ENCODE results near the gene PTPRC.

PTPRC gene

DNA sequence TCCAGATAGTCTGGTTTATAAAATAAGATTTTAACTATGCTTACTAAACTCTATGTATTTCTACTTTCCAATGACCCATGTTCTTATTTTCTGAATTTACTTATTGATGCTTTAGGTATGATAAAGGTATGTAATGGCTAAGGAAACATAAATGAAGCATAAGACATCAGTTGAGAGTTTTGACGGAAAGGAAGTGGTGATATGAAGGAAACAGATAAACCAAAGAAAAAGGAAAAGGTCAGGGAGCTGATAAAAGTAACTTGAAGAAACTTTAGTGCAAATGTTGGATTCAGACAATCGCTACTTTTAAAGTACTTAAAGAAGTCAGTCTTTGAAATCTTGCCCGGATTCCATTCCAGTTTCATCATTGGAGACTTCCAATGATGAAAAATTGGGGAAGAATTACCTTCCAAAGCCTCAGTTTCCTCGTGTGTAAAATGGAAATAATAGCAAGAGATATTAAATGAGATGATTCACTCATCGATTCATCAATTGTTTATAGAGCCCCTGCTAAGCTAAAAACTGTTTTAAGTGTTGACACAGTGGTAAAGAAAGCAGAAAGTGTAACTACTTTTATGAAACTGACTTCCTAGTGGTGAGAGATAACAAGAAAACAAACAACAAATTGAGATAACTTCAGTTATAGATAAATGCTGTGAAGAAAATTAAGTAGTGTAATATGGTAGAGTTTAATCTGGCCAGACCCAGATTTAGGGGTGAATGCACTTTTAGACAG, 10.6 kb downstream of the PTPRC start:
- DNase-seq = no peak

DNA sequence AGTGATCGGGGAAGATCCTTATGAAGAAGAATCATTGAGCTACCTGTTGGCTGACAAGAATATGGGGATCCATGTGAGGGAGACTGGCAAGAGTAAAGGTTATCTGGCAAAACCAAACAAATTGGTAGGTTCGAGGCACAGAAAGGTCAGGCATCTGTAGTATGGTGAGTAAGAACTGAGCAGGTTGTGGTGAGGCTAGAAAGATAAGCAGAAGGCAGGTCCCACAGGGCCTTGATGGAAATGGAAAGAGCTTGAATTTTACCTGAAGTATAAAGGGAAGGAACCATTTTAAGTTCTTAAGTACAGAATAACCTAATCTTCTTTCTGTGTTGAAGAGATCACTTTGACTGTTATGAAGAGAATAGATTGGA, 11.1 kb downstream of the PTPRC start:
- DNase-seq = no peak

DNA sequence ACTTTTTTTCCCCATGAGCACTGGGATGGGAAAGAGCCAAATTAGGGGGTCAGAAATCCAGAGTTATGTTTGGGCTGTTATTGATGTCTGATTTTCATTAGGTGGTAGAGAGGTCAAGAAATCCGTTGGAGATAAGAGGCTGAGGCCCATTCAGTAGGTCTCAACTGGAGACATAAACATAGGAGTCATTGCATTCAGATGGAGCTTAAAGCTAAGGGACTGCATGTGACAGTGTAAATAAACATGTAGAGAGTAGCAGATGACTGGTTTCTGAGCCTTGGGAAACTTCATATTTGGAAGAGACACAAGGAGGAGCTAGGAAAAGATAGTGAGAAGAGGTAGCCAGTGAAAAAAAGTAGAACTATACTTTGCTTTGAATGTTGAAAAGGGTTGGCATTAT, 11.7 kb downstream of the PTPRC start:
- no peak for DNase-seq

DNA sequence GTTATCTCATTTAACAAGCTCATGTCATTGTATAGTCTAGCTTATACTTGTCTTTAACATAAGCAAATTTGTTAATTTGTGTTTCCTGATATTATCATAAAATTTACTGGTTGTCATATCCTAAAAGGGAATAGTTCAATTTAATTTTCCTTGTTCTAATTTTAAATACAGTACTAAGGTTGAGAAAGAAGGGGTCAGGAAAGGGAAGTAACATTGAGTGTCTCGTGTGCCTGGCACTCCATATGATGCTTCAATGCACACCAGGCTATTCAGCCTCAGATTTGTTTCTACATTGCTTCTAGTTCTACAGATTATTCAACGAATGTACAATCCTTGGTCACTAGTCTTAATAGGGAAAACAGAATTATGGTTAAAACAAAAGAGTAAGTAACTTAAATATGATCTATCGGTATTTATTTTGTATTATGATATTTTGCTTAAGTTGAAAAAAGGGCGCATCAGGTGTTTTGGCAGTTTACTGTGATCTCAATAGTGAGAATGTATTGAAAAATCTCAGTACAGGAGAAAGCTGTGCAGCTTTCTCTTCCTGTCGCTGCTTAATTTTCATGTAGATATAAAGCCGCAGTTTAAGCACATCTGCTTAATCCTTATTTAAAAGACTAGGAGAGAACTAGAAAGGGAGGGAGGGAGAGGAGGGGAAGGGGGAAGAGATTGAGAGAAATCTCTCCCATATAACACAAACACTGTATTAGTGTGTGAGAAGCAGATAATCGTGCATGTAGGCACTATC, 13.0 kb downstream of the PTPRC start:
- DNase-seq = no peak

DNA sequence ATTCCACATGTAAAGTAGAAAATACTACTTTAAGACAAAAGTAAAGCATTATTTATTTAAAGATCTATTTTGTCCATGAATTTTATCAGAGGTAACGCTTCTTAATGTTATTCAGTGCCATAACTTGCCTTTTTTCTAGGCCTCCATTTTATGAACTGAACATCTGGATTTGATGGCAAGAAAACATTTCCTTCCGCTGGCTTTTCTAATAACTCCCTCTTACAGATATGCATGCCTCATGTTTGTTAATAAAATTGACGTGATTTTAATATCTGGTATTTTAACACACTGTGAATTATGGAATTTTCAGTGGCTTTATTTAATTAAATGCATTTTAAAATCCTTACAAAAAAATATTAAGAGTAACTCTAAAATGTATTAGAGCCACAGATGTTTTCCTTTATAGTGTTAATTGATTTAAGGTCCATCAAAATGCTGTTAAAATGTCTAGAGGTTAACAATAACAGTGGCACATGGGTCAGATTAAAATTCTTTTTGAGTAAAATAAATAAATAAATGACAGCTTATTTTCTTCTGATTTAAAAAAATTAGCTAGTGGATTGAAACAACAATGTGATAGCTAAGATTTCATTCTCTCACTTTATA, 15.1 kb downstream of the PTPRC start:
- DNase-seq = no peak

DNA sequence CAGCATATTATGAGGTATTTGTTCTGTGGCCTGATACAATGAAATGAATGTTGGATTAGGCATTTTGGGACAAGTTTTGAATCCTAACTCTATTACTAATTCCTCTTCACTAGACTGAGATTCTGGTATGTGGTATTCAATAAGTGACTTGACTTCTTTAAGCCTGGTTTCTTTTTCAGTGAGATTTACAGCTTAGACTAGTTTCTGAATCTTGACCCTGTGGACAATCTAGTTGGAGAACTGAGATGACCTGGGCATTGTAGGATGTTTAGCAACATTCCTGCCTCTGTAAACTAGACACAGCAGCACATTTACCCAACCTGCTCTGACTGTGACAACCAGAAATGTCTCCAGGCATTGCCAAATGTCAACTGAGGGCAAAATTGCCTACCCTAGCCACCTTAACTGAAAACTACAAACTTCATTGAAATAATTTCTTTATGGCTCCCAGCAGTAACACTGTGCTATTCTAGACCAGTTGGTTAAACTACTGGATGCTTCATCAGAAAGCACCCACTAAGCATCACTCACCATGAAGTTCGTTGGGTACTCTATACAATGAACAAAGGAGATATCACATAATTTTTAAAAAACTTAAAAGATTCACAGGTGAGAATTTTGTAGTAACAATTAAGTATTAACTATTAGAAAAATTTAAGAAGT, 16.8 kb downstream of the PTPRC start:
- no peak for DNase-seq

DNA sequence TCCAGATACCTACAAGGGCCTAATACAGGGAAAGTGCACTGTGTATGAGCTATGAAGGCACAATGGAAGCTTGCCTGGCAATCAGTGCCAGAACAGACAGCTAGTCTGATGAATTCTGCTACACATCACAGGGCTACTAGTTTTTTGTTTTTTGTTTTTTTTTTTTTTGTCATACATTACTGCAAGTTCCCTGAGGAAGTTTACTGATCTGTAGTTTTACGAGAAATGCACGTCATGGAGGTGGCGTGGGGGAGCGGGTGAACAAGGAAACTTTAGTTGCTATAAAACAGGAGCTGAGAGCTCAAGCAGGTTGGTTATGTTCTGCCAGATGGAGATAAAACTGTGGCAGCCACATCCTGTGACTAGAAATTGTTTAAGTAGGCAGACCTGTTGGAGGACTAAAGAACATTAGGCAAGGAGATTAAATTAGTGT, 17.7 kb downstream of the PTPRC start:
- no peak for DNase-seq

DNA sequence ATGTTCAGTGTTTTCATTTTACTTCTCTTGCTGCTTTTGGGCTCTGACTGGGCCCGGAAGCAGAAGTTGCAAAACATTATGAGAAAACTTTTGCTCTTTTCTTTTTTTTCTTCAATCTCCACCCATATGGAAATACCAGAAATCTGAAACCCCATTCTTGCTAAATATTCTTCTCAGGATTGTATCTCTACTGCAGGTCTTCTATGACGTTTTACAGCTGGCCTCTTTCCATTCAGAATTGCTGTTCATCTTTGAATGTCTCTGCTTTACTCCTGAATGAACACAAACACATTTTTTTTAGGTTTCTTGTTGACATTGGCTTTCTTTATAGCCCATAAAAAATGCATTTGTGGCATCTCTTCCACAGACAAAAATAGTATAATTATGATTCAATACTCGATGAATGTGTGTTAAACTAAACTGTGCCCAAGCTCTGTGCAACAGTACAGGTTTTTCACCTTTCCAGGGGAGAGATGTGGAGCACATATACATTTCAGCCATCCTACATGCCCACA, 18.8 kb downstream of the PTPRC start:
- DNase-seq = no peak

DNA sequence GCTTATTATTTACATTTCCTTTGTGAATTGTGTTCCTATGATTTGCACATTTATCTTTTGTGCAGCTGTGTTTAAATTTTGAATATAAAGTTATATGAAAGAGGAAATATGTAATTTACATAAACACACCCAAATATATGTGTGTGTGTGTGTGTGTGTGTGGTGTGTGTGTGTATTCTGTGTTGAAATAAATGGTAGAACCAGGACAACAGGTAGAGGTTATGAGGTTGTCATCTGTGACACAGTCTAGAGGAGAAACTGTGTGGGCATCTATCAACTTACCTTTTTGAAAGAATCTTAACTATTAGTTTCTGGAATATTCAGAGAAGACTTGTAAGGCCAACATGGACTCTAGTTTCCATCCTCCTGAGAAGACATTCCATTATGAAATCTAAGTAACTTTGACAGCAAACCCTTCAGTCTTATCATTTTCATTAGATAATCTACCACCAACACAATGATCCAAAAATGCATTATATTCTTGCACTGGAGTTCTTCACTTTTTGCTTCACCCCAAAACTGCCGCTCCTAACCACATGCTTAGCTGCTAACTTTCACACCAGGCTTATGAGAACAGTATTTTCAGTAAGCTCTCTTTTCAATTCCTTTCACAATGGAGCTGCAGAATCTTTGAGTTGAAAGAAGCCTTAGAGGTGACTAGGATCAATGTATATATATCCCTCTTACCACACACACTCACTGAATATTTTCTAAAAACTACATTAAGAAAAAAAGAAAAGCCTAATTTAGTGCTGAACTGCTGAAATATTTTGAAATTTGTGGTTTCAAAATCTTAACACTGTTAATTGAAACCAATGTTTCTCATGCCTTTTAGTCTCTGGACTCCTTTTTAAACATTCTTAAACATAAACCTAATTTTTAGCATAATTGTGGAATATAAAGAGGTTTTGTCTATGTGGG, 21.8 kb downstream of the PTPRC start:
- DNase-seq = no peak

DNA sequence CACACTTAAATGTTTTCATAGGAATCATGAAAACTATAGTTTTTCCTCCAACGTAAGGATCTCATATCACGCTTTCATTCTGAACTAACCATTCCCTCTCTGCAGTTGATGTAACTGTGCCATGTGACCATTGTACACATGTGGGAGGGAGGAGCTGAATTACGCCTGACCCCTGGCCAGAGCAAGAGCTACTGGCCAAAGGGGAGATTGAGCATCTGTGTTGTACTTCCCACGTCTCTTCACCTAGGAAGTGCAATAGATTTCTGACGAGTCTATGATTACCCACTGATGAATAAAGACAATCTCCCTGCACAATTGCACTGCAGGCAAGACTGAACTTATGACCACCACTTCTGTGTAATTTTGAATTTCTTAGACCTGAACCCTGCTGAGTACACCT, 24.0 kb downstream of the PTPRC start:
- DNase-seq = peak; percentile 93

DNA sequence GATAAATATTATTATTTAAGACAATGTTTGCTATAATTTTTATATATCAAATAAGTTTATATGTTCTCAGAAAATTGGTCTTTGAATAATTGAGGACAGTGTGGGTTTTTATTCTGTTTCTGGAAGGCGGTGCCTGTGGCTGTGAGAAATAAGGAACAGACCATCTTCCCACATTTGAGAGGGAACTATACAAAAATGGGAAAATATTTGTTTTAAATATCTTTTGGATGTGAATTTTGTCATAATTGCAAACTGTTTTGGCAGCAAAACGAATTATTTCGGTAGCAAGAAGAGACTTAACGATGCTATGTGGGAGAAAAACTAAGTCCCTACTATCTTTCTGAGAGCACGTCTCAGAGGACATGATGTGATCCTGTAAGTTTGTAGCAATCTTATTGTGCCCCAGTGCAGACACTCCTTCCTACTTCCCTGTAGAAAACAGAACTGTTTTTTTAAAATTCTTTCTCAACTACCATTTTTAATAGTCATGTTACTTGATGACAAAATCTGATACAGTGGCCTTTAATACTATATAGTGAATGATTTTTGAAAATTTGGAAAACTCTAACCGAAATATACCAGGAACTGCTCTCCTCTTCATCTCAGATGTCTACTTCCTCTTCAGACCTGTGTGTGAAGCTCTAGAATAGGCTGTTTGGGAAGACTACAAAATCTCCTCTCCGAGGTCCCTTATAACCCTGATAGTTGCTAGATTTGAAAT, 25.4 kb downstream of the PTPRC start:
- DNase-seq = no peak

DNA sequence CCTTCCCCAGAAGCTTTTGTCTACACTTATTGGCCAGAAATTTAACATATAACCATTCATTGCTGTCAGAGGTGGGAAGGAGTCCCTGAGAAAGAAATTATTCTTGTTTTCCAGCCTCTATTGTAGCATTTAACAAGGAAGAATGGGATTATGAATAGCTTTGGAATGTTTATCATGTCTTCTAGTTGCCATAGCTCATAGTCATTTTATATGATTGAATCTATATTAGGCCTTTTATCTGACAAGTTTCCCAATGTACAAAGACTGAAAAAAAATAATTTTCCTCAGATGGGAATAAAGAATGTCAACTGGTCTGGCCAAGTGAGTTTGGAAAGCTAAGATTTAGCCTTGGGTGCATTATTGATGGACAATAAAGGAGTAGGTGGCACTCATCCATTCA, 28.3 kb downstream of the PTPRC start:
- DNase-seq = no peak

DNA sequence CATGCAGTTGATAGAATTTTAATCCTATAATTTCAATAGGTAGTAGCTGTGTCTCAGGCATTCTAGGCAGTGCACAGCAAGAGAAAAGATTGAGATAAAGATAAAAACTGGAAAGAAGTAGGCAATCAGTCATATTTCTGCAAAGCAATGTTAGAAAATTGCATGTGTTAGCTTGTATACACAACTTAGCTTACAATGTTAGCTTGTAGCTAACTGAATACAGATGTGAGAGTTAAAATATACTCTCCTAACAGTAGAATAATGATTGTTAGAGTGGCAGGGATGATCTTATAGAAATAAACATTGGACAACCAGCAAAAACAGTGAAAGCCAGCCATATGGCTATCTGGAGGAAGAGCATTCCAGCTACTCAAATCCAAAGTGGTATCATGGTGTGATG, 29.0 kb downstream of the PTPRC start:
- no peak for DNase-seq

DNA sequence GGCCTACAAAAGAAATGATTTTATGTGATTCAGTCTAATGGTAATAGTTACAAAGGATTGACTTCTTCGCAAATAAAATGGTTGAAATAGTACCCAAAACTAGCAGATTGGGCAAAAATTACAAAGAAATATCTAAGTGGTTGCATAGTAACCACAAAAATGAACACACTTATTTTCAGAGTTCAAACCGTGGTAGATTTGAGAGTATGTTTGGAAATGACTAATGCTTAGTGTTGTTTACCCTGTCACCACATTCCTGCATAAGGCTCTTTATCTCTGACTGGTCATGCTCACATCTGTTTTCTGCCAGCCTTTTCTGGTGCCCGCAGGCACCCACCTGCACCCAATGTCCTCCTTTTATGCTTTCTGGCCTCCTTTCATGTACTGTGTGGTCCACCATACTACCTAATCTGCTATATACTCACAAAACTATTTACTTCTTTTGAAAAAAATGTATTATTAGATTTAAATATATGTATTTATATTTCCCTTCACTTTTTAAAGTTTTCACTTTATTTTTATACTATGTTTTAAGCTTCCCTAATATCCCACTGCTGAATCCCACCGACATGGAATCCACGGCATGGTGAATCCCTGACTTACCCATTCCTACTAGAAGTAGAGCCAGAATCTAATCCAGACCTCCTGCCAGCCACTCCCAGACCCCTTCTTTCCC, 30.3 kb downstream of the PTPRC start:
- DNase-seq = no peak

DNA sequence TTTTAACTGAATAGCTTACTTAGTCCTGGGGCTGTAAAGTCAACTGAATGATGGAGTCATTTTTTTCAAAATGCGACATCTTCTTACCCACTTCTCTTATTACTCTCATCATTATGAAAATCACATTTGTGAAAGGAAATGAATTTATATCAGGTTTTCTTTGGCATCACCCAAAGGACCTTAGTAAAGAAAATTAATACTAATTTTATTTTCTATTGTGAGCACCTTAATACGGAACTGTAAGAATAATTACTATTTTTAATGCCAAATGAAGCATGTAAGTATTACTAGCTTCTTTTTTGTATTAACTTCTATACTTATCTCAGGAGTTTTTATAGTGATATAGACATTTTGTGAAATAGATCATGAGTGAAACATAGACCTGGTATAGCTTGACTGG, 30.9 kb downstream of the PTPRC start:
- no peak for DNase-seq

DNA sequence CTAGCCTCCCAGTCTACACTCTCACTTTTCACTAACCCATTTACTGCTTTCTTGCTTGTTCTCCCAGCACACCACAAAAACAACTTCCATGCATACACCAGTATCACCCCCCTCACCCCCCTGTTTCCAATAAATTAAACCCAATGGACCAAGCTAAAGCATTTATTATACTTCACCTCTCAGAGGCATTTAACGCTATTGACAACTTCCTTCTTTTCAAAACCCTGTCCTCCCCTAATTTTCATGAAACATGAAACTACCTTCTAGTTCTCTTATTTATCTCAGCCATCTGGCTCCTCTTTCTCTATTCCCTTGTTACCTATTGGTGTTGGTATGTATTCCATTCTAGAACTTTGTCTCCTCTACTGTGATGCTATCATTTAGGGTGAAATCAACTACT, 32.3 kb downstream of the PTPRC start:
- DNase-seq = peak; percentile 24

DNA sequence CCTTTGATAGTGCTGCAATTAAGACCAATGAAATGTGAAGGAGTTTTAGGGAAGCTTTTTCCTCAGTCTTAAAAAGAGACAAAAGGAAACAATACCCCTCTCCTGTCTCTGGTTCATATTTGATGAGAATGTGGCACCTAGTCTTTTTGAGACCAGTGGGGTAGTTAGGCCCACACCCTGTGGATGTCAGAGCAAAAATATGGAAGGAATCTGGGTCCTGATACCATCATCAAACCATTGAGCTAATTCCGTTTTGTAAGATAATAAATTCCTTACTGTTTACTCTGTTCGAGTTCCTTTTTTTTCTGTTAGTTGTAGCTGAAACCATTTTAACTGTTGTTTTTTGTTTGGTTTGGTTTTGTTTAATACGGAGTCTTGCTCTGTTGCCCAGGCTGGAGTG, 33.3 kb downstream of the PTPRC start:
- DNase-seq = no peak

DNA sequence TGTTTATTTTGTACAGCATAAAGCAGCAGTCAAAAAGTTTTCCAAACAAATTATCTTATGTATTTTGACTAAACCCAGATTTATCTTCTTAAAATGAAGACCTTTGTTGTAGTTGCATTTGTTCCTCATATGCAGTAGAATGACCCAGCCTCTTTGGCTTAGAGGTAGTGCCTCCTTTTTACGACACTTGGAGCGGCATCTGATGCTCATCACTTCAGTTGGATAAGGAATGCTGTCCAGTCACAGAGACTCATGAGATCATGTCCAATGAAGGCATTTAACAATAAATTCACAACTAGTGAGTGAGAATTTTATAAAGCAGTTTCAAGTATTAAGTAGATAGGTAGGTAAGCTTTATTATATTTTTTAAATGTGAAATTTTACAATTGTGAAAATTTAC, 35.2 kb downstream of the PTPRC start:
- DNase-seq = no peak

DNA sequence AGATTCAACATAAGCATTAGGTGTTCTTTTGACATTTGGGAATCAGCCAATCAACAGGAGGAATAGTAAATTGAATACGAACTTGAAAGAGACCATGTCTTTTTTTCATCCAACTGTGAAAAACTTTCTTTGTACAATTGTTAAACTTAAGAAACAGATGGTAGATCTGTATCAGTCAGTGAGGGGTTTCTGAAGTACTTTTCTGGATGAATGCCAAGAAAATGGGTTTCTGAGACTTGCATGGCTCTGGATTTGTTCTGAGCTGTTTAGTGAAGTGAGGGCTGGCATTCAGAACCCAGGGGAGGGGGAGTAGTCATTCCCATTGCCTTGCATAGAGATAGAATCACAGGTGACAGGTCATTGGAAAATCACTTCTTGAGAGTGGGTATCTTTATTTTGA, 37.4 kb downstream of the PTPRC start:
- DNase-seq = no peak

DNA sequence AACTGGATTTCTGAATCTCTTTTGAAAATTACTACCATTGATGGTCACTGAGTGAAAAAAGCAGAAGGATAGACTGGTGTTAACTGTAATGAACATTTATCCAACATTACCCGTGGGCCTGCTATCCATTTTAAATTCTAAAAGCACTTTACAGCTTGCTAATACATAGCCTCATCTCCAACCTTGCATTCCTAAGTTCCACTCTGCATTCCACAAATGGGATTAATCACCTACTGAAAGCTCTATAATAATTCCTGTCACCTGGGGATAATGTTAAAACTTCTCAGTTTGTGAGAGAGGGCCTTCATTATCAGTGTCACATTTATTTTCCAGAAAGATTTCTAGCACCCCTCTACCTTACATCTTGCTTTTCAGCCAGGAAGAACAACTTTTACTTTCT, 38.2 kb downstream of the PTPRC start:
- no peak for DNase-seq

DNA sequence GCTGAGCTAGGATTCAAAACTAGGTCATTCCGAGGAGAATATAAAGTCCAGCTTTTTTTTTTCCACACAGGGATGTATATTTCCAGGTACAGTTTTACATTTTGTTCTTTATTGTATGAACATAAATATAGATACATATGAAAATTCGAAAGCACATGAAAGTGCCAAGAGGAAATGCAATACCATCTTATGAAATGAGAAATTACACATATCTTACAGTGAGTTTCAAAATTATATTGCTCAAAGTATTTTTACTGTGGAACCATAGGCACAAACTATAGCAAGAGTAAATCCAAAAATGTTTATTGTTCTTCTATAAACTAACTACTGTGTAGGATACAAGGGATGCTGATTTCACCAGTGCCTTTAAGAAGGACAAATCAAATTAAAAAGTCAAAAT, 39.0 kb downstream of the PTPRC start:
- no peak for DNase-seq
